HuH-7 (cell line): ENCODE measurements around the gene ADGRG1.
"Not testable (repeated sequence)": the region's sequence is repeated elsewhere in the genome, so short reads cannot be mapped to it uniquely, and the experiment has no call there.

Source experiments
- DNase-seq: peaks from one replicate; pipeline ENCODE4 v3.0.0; 2011; ENCODE audit warnings: low spot score

ADGRG1 gene

DNA sequence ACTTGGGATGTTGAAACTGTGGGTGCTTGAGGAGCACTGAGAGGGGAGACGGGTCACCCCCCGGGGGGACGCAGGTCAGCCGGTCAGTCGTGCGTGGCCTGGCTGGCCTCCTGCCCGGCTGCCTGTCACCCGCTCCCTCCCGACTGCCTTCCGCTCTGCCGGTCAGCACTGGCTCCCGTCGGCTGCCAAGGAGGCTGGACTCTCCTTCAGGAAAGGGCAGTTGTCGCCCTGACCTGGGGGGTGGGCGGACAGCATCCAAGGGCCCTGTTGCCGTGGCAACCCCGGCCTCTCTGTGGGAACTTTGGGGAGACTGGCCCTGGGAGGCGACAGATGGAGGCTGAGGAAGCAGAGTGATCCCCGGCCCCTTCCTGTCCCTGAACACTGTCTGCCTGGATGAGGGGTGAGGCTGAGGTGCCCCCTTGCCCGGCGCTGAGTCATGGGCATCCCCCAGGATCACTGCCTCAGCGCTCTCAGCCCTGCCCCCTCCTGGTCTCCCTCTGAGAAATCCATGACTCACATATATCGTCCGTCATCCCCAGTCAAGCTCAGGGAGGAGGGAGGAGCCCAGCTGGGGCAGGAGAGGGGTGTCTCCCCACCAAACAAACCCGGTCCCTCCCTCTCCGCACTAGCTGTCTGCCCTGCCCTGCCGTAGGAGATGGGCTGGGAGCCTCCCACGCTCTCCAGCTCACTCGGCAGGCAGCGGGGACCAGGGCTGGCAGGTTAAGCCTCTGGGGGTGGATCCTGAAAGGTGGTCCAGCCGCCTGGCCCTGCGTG lies at the start of gene ADGRG1:
Gene ADGRG1 (plus strand): TSS at position 623 of the 774 bp plus-strand sequence. CDS start 21,658 bp downstream, outside the sequence.
- DNase-seq = peak; percentile 46

DNA sequence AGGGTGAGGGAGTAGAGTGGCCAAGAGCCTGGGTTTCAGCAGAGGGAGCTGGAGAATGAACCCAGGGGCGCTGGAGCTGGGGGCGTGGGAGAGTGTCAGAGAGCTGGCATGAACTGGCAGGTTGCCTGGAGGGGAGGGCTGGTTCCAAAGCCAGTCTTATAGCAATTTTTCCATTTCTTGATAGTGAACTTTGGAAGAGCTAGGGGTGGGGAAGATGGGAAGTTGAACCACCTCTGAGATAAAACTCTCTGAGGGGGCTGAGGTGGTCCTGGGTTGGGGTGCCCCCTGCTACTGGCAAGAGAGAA lies 49.1 kb upstream of the ADGRG1 start:
- no peak for DNase-seq

DNA sequence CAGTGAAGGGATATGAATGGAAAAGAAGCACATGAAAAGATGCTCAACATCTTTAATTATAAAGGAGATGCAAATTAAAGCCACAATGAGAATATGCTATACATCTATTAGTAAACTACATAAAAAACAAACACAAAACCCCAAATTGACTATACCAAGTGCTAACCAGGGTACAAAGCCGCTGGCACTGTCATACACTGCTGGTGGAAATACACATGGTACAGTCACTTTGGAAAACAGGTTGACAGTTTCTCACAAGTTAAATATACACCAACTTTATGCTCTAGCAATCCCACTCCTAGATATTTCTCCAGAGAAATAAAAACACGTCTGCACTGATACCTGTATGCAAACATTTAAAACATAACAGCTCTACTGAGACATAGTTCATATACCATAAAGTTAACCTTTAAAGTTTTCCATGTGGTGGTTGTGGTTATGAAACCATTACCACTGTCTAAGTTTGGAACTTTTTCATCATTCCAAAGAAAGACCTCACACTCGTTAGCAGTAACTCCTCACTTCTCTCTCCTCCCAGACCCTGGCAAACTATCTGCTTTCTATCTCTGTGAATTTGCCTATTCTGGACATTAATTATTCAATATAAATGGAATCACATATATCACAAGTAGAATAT lies 43.3 kb upstream of the ADGRG1 start:
- no peak for DNase-seq

DNA sequence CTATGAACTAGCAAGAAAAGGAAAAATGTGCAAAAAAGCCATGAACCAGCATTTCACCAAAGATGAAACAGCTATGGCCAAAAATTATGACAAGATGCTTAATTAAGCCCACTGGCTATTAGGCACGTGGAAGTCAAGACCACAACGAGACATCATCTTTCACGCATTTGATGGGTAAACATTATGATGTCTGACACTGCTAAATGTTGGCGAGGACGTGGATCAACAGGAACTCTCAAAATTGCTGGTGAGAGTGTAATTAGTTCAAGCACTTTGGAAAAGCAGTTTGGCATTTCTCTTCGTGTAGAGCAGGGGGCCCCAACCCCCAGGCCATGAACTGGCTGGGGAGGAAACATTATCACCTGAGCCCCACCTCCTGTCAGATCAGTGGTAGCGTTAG lies 39.6 kb upstream of the ADGRG1 start:
- no peak for DNase-seq

DNA sequence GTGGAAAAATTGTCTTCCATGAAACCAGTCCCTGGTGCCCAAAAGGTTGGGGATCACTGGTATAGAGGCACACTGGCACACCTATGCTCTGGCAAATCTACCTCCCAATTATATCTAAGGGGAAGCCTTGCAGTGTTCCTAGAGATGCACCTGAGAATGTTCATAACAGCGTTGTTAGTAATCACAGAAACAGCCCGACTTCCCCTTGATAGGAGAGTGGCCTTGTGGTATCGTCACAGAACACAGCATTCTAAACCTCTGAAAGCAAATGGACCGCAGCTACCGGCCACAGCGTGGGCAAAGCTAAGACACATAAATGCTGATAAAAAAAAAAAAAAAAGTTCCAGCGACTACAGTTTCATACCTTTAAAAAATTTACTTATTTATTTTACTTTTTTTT lies 39.1 kb upstream of the ADGRG1 start:
- no peak for DNase-seq

DNA sequence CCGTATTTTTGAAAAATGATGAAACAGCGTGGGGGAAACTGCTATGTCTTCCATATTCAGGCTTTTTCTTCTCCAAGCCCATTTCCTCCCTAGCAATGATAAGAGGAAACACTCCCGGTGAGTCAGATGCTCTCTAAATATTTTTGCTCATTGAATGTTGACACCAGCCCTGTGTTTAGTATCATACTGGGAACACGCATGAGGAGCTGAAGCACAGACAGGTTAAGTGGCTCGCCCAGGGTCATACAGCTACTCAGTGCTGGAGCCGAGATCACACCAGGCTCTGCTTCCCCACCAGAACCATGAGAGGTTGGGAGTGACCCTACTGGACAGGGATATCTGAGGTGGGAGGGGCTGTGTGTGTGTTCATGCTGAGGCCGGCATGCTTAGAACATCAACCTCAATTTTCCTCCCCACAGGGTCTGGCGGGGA lies 37.8 kb upstream of the ADGRG1 start:
- DNase-seq = no peak

DNA sequence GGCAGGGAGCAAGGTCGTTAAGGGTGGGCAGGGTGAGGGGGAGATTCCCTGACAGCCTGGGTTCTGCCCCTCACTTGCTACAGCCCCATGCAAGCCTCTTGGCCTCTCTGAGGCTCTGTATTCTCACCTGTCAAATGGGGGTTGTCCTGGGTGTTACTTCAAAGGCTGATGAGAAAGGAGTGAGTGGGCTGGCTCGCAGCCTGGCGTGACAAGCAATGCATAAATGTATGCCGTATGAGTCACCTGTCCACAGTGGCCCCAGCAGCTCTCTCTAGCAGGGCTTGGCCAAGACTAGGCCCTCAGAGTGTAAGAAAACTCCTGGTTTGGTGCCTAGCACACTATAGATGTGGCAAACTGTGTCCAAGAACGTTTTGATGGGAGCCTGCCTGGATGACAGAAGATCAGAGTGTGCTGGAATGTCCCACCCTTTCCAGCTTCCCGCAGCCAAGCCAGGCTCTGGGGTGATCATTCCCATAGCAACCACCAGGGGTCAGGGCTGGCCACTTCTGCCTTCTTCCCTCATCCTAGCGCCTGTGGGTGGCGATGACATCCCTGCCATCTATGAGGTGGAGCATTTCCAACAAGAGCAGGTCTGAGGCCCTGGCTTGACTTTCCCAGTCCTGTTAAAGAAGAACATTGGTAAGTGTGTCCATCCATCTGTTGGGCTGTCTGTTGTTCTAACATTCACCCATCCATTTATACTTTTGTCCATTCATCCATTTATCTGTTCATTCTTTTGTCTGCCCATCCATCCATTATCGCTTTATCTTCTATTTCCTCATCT lies 37.2 kb upstream of the ADGRG1 start:
- DNase-seq = peak; percentile 73

DNA sequence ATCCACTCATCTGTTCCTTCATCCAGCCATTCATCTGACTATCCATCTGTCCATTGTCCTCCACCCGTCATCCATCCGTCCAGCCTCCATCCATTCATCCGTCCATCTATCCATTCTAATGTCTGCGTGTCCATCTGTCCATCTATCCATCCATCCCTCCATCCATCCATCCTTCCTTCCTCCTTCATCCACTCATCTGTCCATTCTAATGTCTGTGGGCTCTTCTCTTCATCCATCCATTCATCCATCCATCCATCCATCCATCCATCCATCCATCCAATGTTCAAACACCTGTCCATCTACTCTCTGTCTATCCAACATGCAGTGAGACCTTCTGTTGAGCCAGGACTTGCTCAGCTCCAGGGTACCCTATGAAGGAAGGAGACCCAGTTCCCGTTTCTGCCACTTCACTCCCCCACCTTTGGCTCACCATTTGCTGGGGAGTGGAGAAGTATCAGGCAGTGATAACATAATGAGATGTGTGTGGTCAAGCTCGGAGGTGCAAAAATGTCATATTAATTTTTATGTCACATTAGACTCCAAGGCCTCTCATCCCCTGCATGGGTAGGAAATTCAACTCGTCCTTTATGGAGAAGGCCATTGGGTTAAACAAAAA lies 36.5 kb upstream of the ADGRG1 start:
- DNase-seq = no peak

DNA sequence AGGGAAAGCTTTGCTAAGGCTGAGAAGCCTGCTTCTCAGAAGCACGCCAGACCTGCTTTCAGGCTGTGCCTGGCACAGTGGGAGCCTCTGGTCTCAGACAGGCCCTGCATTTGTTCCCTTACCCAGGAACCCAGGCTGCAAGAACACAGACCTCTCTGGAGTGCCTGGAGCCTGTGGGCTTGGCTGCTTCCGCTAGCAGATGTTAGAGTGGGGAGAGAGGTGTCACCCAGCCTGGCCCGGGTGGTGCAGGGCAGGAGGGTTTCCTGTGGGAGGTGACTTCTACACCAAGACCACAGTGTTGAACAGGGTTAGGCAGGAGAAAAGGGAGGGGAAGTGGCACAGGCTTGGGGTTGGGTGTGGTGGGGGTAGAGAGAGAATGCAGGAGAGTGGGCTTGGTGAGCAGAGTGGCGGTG lies 35.8 kb upstream of the ADGRG1 start:
- no peak for DNase-seq

DNA sequence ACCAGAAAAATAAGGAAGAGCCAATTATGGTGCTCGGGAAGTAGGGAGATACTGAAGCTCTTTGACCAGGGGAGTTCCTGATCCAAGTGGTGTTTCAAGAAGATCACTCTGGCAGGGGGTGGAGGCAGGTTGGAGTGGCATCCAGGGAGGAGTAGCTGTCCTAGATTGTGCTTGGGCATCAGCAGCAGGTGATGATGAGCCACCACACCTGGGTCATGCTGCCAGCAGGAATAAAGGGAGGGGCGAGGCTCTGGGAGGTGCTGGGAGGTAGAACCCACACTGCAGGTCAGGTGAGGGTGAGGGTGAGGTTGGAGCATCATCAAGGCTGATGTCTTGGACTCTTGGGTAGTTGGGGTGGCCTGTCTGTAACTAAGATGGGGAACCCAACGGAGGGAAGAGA lies 35.4 kb upstream of the ADGRG1 start:
- DNase-seq = no peak

DNA sequence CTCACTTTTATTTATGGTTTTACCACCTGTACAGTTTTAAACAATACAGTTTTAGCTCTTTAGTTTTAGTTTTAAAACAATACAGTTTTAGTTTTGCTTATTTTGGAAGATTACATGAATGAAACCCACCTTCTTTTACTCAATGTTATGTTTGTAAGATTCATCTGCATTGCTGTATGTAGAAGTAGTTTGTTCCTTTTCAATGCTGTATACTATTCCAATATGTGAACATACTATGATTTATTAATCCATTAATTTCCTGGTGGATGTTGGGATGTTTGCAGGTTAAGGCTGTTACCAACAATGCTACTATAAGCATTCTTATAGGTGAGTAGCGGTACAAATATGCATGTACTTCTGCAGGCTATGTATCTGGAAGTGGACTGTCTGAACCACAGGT lies 34.4 kb upstream of the ADGRG1 start:
- DNase-seq = no peak

DNA sequence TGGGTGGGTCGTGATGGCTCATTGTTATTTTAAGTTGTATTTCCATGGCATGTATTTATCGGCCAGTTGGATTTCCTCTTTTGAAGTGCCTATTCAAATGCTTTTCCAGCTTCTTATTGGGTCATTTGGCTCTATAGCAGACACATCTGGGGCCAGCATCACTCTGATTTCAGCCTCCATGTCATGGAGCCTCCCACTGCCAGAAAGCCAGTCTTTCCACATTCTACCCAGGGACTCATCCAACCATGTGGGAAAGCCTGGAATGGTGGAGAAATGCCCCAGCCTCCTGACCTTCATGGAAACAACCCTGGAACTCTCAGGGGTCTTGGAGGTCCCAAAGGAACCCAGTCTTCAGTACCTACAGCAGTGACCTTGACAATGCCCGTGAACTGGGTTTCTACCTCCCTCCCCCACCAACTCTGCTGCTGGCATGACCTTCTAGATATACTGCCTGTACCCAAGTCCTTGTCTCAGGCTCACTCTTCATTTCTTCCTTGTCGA lies 33.8 kb upstream of the ADGRG1 start:
- DNase-seq = no peak

DNA sequence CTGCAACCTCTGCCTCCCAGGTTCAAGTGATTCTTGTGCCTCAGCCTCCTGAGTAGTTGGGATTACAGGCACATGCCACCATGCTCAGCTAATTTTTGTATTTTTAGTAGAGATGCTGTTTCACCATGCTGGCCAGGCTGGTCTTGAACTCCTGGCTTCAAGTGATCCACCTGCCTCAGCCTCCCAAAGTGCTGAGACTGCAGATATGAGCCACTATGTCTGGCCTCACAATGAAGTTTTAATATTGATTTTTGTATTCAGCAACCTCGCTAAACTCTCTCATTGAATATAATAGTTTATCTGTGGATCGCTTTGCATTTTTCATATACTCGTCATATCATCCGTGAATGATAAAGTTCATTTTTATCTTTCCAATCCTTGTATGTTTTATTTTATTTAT lies 32.2 kb upstream of the ADGRG1 start:
- DNase-seq = not testable (repeated sequence)

DNA sequence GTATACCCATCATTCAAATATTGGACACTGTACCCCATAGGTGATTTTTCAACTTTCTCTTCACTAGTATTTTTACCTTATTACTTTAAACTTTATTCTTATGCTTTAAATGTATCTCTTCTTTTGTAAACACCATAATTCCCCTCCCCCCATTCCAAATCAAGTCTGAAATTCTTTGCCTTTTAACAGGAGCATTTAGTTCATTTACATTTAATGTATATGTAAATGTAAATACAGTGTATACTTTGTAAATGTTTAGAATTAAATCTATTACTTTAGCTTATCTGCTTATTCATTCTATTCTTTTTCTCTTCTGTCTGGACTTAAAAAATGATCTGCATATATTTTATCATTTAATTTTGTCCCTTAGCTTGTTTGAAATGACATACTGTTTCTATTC lies 30.0 kb upstream of the ADGRG1 start:
- DNase-seq = no peak

DNA sequence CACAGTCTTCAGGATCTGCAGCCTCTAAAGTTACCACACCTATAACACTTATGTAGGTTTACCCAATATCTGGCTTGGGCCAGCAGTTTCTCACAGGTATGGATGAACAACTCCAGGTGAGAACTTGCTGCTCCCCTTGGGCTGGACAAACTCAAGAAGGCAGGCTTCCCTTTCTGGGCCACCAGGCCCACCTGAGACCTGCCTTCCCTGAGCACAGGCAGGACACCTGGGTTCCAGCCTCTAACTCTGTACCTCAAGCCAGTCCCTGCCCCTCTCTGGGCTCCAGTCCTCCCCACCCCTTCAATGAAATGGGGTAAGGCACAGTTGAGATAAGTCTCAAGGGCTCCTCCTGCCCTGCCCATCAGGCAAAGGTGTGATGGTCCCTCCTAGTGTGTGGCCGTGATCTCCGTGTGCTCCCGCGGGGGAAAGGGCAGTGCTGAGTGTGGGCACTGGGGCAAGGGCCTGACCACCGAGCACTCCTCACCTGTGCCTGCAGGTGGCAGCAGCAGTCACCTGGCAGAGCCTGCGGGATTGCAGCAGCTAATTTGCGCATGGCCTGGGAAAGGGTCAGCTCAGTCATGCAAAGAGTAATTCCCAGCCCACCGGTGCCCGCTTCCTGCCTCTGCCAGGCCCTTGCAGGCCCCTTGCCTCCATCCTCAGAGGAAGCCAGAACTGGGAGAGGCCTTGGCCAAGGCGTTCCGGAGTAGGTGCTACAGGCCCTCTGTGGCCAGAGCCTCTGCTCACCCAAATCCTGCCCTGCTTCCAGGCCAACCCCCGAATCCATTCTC lies 28.2 kb upstream of the ADGRG1 start:
- DNase-seq = peak; percentile 71

DNA sequence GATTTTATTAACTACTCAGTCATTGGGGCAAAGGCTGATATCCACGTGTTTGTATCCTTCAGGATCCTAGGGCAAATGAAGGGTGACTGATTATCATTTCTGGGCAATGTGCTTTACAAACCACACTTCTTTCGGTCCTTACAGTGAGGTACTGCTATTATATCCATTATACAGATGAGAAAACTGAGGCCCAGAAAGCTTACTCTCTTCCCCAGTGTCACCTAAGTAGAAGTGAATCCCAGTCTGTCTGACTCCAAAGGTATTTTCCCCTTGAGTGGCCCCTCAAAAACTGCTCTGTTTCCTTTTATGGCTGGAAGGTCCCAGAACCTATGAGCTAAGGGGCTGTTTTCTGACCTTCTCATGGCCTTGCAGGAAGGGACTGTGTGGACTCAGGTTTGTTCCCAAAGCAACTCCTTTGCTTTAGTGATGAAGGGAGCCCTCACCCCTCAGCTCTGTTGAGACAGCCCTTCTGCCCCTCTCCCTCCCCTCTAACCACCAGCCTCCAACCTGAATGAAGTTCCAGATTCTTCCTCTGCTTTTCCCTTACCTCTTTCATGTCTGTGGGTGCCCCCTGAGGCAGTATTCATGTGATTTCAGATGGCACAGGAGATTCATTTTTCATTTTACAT lies 27.4 kb upstream of the ADGRG1 start:
- DNase-seq = no peak

DNA sequence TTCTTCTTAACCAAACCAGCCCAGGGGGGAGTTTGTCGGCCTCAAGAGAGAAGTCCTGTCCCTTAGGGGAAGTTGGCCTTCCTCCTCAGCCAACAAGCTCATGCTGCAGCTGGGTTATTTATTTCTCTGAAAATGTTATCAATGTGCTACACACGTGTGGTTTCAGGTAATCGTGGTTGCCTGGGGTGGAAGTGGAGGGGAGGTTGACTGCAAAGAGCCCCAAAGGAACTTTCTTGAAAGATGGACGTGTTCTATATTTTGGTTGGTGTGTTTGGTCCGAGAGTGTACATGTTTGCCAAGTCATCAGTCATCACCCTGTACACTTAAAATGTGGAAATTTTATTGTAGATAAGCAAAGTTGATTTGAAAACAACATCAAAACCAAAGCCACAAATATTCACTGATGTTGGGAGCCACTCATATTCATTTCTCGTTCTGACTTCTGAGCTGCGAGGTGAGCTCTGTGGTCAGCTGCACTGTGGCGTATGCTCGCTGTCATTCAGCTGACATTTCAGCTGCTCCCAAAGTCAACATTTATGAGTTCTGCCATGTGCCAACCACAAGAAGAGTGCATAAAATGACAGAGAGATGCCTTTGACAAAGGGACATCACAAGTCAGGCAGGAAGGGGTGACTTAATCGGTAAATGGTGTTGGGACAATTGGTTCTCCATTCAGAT lies 26.5 kb upstream of the ADGRG1 start:
- DNase-seq = no peak

DNA sequence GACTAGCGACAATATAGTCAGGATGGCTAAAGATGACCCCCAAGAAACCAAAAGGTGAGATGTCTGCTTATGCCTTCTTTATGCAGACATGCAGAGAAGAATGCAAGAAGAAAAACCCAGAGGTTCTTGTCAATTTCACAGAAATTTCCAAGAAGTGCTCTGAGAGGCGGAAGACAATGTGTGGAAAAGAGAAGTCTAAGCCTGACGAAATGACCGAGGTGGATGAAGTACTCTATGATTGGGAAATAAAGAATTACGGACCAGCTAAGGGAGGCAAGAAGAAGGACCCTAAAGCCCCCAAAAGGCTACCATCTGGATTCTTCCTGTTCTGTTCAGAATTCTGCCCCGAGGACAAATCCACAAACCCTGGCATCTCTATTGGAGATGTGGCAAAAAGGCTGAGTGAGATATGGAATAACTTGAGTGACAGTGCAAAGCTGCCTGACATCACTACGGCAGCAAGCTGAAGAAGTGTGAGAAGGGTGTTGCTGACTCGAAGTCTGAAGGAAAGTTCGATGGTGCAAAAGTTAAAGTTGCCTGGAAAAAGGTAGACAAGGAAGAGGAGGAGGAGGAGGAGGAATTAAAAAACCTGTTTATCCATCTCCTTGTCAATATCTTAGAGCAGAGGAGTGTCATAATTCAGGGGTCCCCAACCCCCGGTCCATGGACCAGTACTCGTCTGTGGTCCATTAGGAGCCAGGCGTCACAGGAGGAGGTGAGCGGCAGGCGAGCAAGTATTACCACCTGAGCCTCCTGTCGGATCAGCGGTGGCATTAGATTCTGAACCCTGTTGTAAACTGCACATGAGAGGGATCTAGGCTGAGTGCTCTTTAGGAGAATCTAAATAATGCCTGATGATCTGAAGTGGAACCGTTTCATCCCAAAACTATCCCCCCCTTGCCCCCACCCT lies 25.1 kb upstream of the ADGRG1 start:
- no peak for DNase-seq

DNA sequence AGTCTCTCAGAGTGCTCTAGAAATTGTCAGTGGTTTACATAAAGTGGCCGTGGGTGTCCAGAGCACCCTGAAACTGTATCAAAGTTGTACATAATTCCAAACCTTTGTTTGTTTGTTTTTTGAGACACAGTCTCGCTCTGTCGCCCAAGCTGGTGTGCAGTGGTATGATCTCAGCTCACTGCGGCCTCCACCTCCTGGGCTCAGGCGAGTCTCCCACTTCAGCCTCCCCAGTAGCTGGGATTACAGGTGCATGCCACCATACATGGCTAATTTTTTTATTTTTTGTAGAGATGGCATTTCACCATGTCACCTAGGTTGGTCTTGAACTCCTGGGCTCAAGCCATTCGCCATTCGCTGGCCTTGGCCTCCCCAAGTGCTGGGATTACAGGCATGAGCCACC lies 24.3 kb upstream of the ADGRG1 start:
- DNase-seq = no peak
